Tibial artery (tissue), 4 donors: Measurements from ENCODE around the gene SELPLG.
"Not testable (repeated sequence)": the region's sequence is repeated elsewhere in the genome, so short reads cannot be mapped to it uniquely, and the experiment has no call there.

Experiments used
- DNase-seq, 2 donors: peaks; one replicate each; pipeline ENCODE4 v3.0.0-alpha.2; 2019
- H3K27ac ChIP-seq, 2 donors: fragments of 200-600 bp; sonication (generic) in 1 of 2; 1 replicate in 1 of 2; 2 replicates in 1 of 2; pipeline ENCODE4 v1.5.1; 2018 to 2019; ENCODE audit warnings: mild to moderate bottlenecking in 1 of 2
- H3K27me3 ChIP-seq, 2 donors: fragments of 200-600 bp; sonication (generic) in 1 of 2; one replicate each; pipeline versions ENCODE4 v1.5.1 to v1.6.0; 2016 to 2019
- H3K36me3 ChIP-seq, 3 donors: fragments of 200-600 bp; sonication (generic) in 2 of 3; one replicate each; pipeline ENCODE4 v1.5.1; 2016 to 2019; ENCODE audit warnings: mild to moderate bottlenecking in 2 of 3
- H3K4me1 ChIP-seq, 4 donors: fragments of 200-600 bp; sonication (generic) in 2 of 4; 1 replicate in 3 of 4; 2 replicates in 1 of 4; pipeline ENCODE4 v1.5.1; 2016 to 2019
- H3K4me3 ChIP-seq, 2 donors: fragments of 200-600 bp; sonication (generic) in 1 of 2; 1 replicate in 1 of 2; 2 replicates in 1 of 2; pipeline ENCODE4 v1.5.1; 2018 to 2019; ENCODE audit warnings: mild to moderate bottlenecking in 2 of 2
- H3K9me3 ChIP-seq, 3 donors: fragments of 200-600 bp; sonication (generic) in 1 of 3; one replicate each; pipeline ENCODE4 v1.5.1; 2016 to 2019
- CTCF ChIP-seq, 2 experiments: fragments of 200-600 bp in 1 of 2; fragments of 450-650 bp in 1 of 2; IDR thresholded peaks; one replicate each; pipeline ENCODE4 v1.5.1; 2017 to 2019; ENCODE audit warnings: antibody characterized with exemption in 2 of 2, mild to moderate bottlenecking in 1 of 2, moderate library complexity in 1 of 2
- intact Hi-C: fragments of 100-400 bp; cut with DNase I; formaldehyde crosslinking; loops from one replicate; pipeline ENCODE4 v1.15.0; 2023; ENCODE audit warnings: low total_unique reads

The SELPLG gene

GRCh38 chr12:108591267-108591980 is 42.3 kb downstream of the SELPLG start:
- Histone ChIP-seq H3K4me3 (no peak overlapping the region), H3K4me1 (no peaks in the 10 kb centered on the region), H3K9me3 (no peaks in the 10 kb centered on the region), H3K27me3 (peaks cover 0 to 12% of the 10 kb centered on the region in 2 donors), H3K36me3 (no peaks in the 10 kb centered on the region), H3K27ac (no peak overlapping the region)
- intact Hi-C loops = no loop called here
- DNase-seq = no peak
- TF ChIP-seq CTCF (IDR thresholded peaks at IDR 0.05) = no peak

- H3K36me3 ChIP-seq, intact Hi-C loops, H3K4me3 ChIP-seq, H3K27ac ChIP-seq, H3K27me3 ChIP-seq, DNase-seq, H3K4me1 ChIP-seq, H3K9me3 ChIP-seq: not testable (repeated sequence)
Observed at GRCh38 chr12:108590463-108590862, 43.2 kb downstream of the SELPLG start.

- Histone ChIP-seq H3K4me1 (no peaks in the 10 kb centered on the region), H3K36me3 (no peaks in the 10 kb centered on the region), H3K27me3 (peaks cover 0 to 6% of the 10 kb centered on the region in 2 donors), H3K27ac (no peak overlapping the region), H3K4me3 (no peak overlapping the region), H3K9me3 (no peaks in the 10 kb centered on the region)
- TF ChIP-seq CTCF (IDR thresholded peaks at IDR 0.05) = no peak
- intact Hi-C loops = no loop called here
- no peak for DNase-seq
Observed at GRCh38 chr12:108589840-108590229, 43.9 kb downstream of the SELPLG start.

- intact Hi-C loops = no loop called here
- no peak for TF ChIP-seq CTCF (IDR thresholded peaks at IDR 0.05)
- no peak overlapping the region for H3K4me3 ChIP-seq
- H3K9me3 ChIP-seq = no peaks in the 10 kb centered on the region
- no peak overlapping the region for H3K27ac ChIP-seq
- no peaks in the 10 kb centered on the region for H3K4me1 ChIP-seq
- H3K36me3 ChIP-seq = no peaks in the 10 kb centered on the region
- H3K27me3 ChIP-seq = peaks cover 0 to 6% of the 10 kb centered on the region in 2 donors
- no peak for DNase-seq
Observed at GRCh38 chr12:108589028-108589839, 44.5 kb downstream of the SELPLG start.

GRCh38 chr12:108587826-108588225 is 45.9 kb downstream of the SELPLG start:
- no peaks in the 10 kb centered on the region for H3K9me3 ChIP-seq
- TF ChIP-seq CTCF (IDR thresholded peaks at IDR 0.05) = no peak
- no peak overlapping the region for H3K4me3 ChIP-seq
- H3K4me1 ChIP-seq = no peaks in the 10 kb centered on the region
- no peak overlapping the region for H3K27ac ChIP-seq
- intact Hi-C loops = no loop called here
- H3K27me3 ChIP-seq = peaks cover 0 to 6% of the 10 kb centered on the region in 2 donors
- DNase-seq = no peak
- H3K36me3 ChIP-seq = no peaks in the 10 kb centered on the region

GRCh38 chr12:108586306-108586705 is 47.4 kb downstream of the SELPLG start:
- no peak for TF ChIP-seq CTCF (IDR thresholded peaks at IDR 0.05)
- intact Hi-C loops = no loop called here

More at GRCh38 chr12:108586306-108586705, 47.4 kb downstream of the SELPLG start:
- H3K9me3 ChIP-seq = no peaks in the 10 kb centered on the region
- no peak for DNase-seq
- H3K4me3 ChIP-seq = no peak overlapping the region
- no peaks in the 10 kb centered on the region for H3K4me1 ChIP-seq
- H3K36me3 ChIP-seq = no peaks in the 10 kb centered on the region
- H3K27me3 ChIP-seq = peaks cover 0 to 6% of the 10 kb centered on the region in 2 donors
- no peak overlapping the region for H3K27ac ChIP-seq
